Measurements from ENCODE around the gene CCL17.

CCL17 gene

GRCh38 chr16:57462209-57462977 is 57.8 kb downstream of the CCL17 start, which contains the start of gene POLR2C:
Gene POLR2C, plus strand, starts transcription at chr16:57462679. Its CDS starts 46 bp downstream, at chr16:57462725.
- peak within 1 kb of the TSS; percentile 84 for H3K9ac ChIP-seq (ENCODE audit: low read length)
- H3K4me1 ChIP-seq (ENCODE audit: control insufficient read depth, insufficient read depth, low read length), result peaks cover 14% of the 10 kb centered on the region
- H3K27me3 ChIP-seq (ENCODE audit: control insufficient read depth, insufficient read depth, low read length), result no peaks in the 10 kb centered on the region
- H3K36me3 ChIP-seq (ENCODE audit: control insufficient read depth, insufficient read depth, low read length), result peaks cover 26% of the 10 kb centered on the region
- no peaks in the 10 kb centered on the region for H3K9me3 ChIP-seq (ENCODE audit: control insufficient read depth, low read length)
- peak within 1 kb of the TSS; percentile 91 for H3K4me3 ChIP-seq (ENCODE audit: low read length)

GRCh38 chr16:57462978-57463362 is 58.4 kb downstream of the CCL17 start:
- H3K36me3 ChIP-seq (ENCODE audit: control insufficient read depth, insufficient read depth, low read length), result peaks cover 20% of the 10 kb centered on the region
- H3K4me3 ChIP-seq (ENCODE audit: low read length), result peak overlapping the region; percentile 91
- H3K9me3 ChIP-seq (ENCODE audit: control insufficient read depth, low read length), result no peaks in the 10 kb centered on the region
- H3K4me1 ChIP-seq (ENCODE audit: control insufficient read depth, insufficient read depth, low read length), result peaks cover 14% of the 10 kb centered on the region
- H3K27me3 ChIP-seq (ENCODE audit: control insufficient read depth, insufficient read depth, low read length), result no peaks in the 10 kb centered on the region
- H3K9ac ChIP-seq (ENCODE audit: low read length), result peak overlapping the region; percentile 84

DNA sequence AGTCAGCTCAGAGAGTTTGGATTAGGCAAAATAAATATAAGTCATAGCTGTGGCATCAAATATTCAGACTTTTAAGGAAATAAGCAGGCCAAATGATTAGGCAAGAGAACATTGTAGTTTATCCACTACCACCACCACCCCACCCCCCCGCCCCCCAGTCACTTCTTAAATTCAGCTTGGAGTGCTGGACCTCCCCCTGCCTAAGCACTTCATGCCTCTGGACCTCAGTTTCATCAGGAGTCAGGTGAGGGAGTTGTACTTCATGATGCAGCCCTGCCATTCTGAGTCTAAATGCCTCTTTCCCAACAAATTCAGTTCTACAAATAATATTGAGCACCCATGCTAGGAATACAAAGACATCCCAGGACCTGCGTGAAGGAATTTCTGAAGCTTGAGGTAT is 60.0 kb downstream of the CCL17 start:
- no peaks in the 10 kb centered on the region for H3K27me3 ChIP-seq (ENCODE audit: control insufficient read depth, insufficient read depth, low read length)
- no peak overlapping the region for H3K4me3 ChIP-seq (ENCODE audit: low read length)
- H3K9ac ChIP-seq (ENCODE audit: low read length), result no peak overlapping the region
- H3K36me3 ChIP-seq (ENCODE audit: control insufficient read depth, insufficient read depth, low read length), result peaks cover 16% of the 10 kb centered on the region
- H3K9me3 ChIP-seq (ENCODE audit: control insufficient read depth, low read length), result no peaks in the 10 kb centered on the region
- H3K4me1 ChIP-seq (ENCODE audit: control insufficient read depth, insufficient read depth, low read length), result peaks cover 14% of the 10 kb centered on the region

Measured in mucosa of stomach (tissue), 1 donor.